BE2C (cell line): ENCODE results near the gene C11orf71.

Experiments
- DNase-seq: peaks from one replicate; pipeline ENCODE4 v3.0.0-alpha.2; 2020
- H3K27me3 ChIP-seq: fragments of 250-450 bp; sonication (Bioruptor Pico); 2 replicates; pipeline ENCODE4 v1.5.1; 2020; ENCODE audit warnings: mild to moderate bottlenecking
- H3K36me3 ChIP-seq: fragments of 250-450 bp; sonication (Bioruptor Pico); 2 replicates; pipeline ENCODE4 v1.5.1; 2020; ENCODE audit warnings: mild to moderate bottlenecking
- H3K4me1 ChIP-seq: fragments of 250-450 bp; sonication (Bioruptor Pico); 2 replicates; pipeline ENCODE4 v1.5.1; 2020
- H3K4me3 ChIP-seq: 2 replicates; pipeline ENCODE4 v1.5.1; 2011; ENCODE audit warnings: low read depth, low read length
- H3K9me3 ChIP-seq: fragments of 250-450 bp; sonication (Bioruptor Pico); 2 replicates; pipeline ENCODE4 v1.5.1; 2020
- TF ChIP-seq, protein P1 (sequence below): IDR thresholded peaks from 2 replicates; pipeline ENCODE4 v1.5.1; 2012; ENCODE audit warnings: mild to moderate bottlenecking, low read depth, low read length

The C11orf71 gene

GRCh38 chr11:114433376-114433775 lies 33.1 kb upstream of the C11orf71 start:
- no peak for DNase-seq
- no peaks in the 10 kb centered on the region for H3K9me3 ChIP-seq
- no peaks in the 10 kb centered on the region for H3K36me3 ChIP-seq
- H3K27me3 ChIP-seq, result no peaks in the 10 kb centered on the region
- TF ChIP-seq, protein P1, sequence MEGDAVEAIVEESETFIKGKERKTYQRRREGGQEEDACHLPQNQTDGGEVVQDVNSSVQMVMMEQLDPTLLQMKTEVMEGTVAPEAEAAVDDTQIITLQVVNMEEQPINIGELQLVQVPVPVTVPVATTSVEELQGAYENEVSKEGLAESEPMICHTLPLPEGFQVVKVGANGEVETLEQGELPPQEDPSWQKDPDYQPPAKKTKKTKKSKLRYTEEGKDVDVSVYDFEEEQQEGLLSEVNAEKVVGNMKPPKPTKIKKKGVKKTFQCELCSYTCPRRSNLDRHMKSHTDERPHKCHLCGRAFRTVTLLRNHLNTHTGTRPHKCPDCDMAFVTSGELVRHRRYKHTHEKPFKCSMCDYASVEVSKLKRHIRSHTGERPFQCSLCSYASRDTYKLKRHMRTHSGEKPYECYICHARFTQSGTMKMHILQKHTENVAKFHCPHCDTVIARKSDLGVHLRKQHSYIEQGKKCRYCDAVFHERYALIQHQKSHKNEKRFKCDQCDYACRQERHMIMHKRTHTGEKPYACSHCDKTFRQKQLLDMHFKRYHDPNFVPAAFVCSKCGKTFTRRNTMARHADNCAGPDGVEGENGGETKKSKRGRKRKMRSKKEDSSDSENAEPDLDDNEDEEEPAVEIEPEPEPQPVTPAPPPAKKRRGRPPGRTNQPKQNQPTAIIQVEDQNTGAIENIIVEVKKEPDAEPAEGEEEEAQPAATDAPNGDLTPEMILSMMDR, result no peak
- H3K4me1 ChIP-seq, result no peaks in the 10 kb centered on the region
- no peak overlapping the region for H3K4me3 ChIP-seq

DNA sequence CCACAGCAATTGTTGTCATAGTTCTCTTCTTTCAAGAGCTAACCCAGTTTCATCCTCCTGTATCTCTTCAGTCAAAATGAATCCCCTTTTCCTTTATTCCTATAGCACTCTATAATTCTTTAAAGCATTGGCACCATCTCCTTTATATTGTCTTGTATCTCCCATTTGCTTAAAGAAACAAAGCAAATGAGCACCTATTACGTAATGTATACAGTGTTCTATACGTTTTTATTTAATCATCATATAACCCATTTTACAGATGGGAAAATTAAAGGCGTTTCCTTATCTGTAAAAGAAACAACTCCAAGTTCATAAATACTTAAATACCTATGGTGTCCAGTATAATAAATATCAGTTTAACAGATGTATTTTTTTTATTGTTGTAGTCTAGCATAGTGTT lies 32.6 kb upstream of the C11orf71 start:
- TF ChIP-seq, protein P1, result no peak
- no peaks in the 10 kb centered on the region for H3K4me1 ChIP-seq
- no peak for DNase-seq
- no peaks in the 10 kb centered on the region for H3K36me3 ChIP-seq
- H3K9me3 ChIP-seq, result no peaks in the 10 kb centered on the region
- no peaks in the 10 kb centered on the region for H3K27me3 ChIP-seq
- no peak overlapping the region for H3K4me3 ChIP-seq

- Histone ChIP-seq H3K4me1 (no peaks in the 10 kb centered on the region), H3K9me3 (no peaks in the 10 kb centered on the region), H3K36me3 (no peaks in the 10 kb centered on the region), H3K4me3 (no peak overlapping the region), H3K27me3 (no peaks in the 10 kb centered on the region)
- DNase-seq, result no peak
- TF ChIP-seq, protein P1, result no peak
Observed at GRCh38 chr11:114430290-114430689, 30.0 kb upstream of the C11orf71 start.

- no peak for DNase-seq
- TF ChIP-seq, protein P1, result no peak
- H3K9me3 ChIP-seq, result no peaks in the 10 kb centered on the region
Observed at GRCh38 chr11:114426280-114426679, 26.0 kb upstream of the C11orf71 start.

DNA sequence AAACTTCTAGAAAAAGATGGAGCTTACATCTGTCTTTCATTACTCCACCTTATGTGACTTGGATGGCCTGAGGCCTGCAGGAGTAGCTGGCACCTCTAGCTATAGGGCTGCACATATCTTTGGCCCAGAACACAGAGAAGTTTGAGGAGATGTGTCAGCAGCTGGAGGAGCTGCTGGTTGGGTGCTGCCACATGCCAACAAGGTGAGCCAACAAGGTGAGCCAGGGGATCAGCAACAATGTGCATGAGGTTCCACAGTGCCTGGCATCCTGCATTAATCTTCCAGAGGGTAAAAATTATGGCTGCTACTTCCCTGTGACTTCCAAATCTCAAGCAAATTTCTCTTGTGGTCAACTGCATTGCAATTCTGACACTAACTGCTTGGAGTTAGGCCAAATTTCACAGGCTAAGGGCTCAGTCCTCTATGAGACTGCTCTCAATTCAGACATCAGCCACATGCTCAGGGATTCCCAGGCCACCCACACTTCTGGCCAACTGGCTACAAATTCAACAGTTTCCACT lies 16.2 kb upstream of the C11orf71 start:
- DNase-seq, result no peak
- Histone ChIP-seq H3K27me3 (no peaks in the 10 kb centered on the region), H3K4me1 (no peaks in the 10 kb centered on the region), H3K9me3 (no peaks in the 10 kb centered on the region), H3K4me3 (no peak overlapping the region), H3K36me3 (no peaks in the 10 kb centered on the region)
- TF ChIP-seq, protein P1, result no peak

More at GRCh38 chr11:114426280-114426679, 26.0 kb upstream of the C11orf71 start:
- H3K36me3 ChIP-seq, result no peaks in the 10 kb centered on the region
- H3K4me3 ChIP-seq, result no peak overlapping the region
- H3K4me1 ChIP-seq, result no peaks in the 10 kb centered on the region
- no peaks in the 10 kb centered on the region for H3K27me3 ChIP-seq

- TF ChIP-seq, protein P1, result no peak
- no peak overlapping the region for H3K4me3 ChIP-seq
- H3K27me3 ChIP-seq, result no peaks in the 10 kb centered on the region
- H3K4me1 ChIP-seq, result no peaks in the 10 kb centered on the region
- peaks cover 15% of the 10 kb centered on the region for H3K36me3 ChIP-seq
- no peaks in the 10 kb centered on the region for H3K9me3 ChIP-seq
- no peak for DNase-seq
Observed at GRCh38 chr11:114413958-114414357, 13.6 kb upstream of the C11orf71 start.
